Nephron (organoid): Measurements from ENCODE around the gene IPO4.

ENCODE experiments used
- H3K27ac Mint-ChIP-seq, 3 experiments: 2 replicates each; pipeline ENCODE4 v1.8.0; 2020; ENCODE audit warnings: mixed read lengths in 3 of 3, mild to moderate bottlenecking in 2 of 3, moderate library complexity in 1 of 3
- H3K27me3 Mint-ChIP-seq: 2 replicates; pipeline ENCODE4 v1.8.0; 2021; ENCODE audit warnings: low read depth, mild to moderate bottlenecking, moderate library complexity, mixed read lengths
- H3K36me3 Mint-ChIP-seq: 2 replicates; pipeline ENCODE4 v1.8.0; 2020; ENCODE audit warnings: low read depth, mixed read lengths
- H3K4me1 Mint-ChIP-seq: 2 replicates; pipeline ENCODE4 v1.8.0; 2020; ENCODE audit warnings: mixed read lengths
- H3K4me3 Mint-ChIP-seq, 3 experiments: 2 replicates each; pipeline ENCODE4 v1.8.0; 2020; ENCODE audit warnings: mild to moderate bottlenecking in 3 of 3, mixed read lengths in 3 of 3, moderate library complexity in 2 of 3
- H3K9me3 Mint-ChIP-seq: 2 replicates; pipeline ENCODE4 v1.8.0; 2020; ENCODE audit warnings: mixed read lengths
- TF ChIP-seq, protein P1 (sequence below), 3 experiments: fragments of 200-600 bp; sonication (generic); IDR thresholded peaks; one replicate each; pipeline ENCODE4 v1.5.0; 2021; ENCODE audit warnings: antibody characterized with exemption in 3 of 3; ENCODE audit not compliant: unreplicated experiment in 3 of 3

Gene IPO4

DNA sequence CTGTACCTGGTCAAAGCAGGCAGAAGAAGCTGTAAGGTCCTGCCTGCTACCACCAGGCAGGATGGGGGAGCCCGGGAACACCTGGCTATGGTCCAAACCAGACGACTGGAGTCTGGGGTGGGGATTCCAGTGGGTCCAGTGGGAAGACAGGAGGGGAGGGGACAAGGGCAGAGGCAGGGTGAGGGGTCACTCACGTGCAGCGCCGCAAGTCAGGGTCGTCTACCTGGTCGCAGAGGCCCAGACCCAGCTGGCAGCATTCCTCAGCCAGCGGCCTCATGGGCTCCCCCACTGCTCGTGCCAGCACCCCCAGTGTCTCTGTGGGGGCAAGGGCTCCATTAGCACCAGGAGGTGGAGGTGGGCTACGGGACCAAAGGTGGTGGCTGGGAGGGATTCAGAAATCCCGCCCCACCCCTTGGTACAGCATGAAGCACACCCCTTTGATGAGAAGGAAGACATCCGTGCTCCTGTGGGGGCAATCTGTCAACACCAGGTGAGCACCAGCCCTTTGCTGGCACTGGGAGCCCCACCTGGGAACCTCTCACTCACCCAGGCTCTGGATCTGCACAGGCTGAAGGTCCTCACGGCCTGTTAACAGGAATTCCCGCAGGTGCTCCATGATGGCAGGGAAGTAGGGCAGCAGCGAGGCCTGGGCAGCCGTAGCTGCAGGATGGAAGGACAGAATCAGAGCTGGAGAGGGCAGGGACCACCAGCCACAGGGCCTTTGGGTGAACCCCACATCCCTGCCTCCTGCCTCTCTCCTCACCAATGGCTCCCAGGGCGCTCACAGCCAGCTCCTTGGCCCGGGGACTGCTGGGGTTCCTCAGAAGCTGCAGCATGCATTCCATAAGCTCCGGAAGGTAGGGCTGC lies 4.3 kb downstream of the IPO4 start:
- peaks cover 27% of the 10 kb centered on the region for H3K4me1 Mint-ChIP-seq
- H3K27ac Mint-ChIP-seq: no peak overlapping the region

GRCh38 chr14:24183014-24183481 lies 5.6 kb downstream of the IPO4 start:
- Mint-ChIP-seq H3K4me1 (peaks cover 21% of the 10 kb centered on the region), H3K36me3 (peaks cover 35% of the 10 kb centered on the region), H3K9me3 (no peaks in the 10 kb centered on the region), H3K27me3 (no peaks in the 10 kb centered on the region), H3K4me3 (no peak overlapping the region), H3K27ac (no peak overlapping the region)
- TF ChIP-seq, protein P1, sequence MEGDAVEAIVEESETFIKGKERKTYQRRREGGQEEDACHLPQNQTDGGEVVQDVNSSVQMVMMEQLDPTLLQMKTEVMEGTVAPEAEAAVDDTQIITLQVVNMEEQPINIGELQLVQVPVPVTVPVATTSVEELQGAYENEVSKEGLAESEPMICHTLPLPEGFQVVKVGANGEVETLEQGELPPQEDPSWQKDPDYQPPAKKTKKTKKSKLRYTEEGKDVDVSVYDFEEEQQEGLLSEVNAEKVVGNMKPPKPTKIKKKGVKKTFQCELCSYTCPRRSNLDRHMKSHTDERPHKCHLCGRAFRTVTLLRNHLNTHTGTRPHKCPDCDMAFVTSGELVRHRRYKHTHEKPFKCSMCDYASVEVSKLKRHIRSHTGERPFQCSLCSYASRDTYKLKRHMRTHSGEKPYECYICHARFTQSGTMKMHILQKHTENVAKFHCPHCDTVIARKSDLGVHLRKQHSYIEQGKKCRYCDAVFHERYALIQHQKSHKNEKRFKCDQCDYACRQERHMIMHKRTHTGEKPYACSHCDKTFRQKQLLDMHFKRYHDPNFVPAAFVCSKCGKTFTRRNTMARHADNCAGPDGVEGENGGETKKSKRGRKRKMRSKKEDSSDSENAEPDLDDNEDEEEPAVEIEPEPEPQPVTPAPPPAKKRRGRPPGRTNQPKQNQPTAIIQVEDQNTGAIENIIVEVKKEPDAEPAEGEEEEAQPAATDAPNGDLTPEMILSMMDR (IDR thresholded peaks at IDR 0.05; ENCODE audit: unreplicated experiment in 3 of 3): no peak

More for the DNA sequence above, 4.3 kb downstream of the IPO4 start:
- peaks cover 34% of the 10 kb centered on the region for H3K36me3 Mint-ChIP-seq
- no peaks in the 10 kb centered on the region for H3K27me3 Mint-ChIP-seq
- peak overlapping the region in 1 of 3 experiments; percentile 40 for H3K4me3 Mint-ChIP-seq
- no peaks in the 10 kb centered on the region for H3K9me3 Mint-ChIP-seq
- TF ChIP-seq, protein P1 (IDR thresholded peaks at IDR 0.05; ENCODE audit: unreplicated experiment in 3 of 3): no peak

DNA sequence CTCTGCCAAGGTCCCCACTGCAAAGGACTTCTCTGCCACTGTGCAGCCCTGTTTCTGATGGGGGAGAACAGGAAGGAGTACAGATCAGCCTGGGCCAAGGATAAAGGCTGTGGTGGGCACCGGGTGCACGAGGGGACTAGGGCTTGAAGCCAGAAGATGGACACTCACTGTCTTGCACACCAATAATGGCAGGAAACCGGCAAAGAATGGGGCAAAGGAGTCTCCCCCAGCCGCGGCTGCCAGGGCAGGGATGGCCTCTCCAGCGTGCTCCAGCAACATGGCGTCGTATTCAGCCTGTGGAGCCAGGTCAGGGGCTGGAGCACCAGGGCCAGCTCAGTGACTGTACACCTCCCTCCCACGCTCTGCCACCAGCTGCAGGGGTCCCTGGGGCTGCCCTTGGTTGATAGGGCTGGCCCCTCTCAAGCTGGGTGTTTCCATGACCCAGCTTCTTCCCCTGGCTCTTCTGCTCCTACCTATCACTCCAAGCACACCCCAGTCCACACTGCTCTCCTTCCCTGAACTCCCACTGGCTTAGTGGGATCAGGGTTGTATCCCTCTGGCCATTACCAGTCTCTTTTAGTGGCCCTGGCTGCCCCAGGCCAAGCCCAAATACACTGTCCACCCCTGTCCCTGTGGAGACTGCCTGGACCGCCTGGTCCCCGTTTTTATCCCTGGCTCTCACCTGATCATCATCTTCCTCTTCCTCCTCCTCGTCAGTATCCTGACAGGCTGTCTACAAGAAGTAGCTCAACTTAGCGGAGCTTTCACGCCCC lies 6.3 kb downstream of the IPO4 start:
- Mint-ChIP-seq H3K4me3 (no peak overlapping the region), H3K27me3 (no peaks in the 10 kb centered on the region), H3K4me1 (peaks cover 13% of the 10 kb centered on the region), H3K27ac (peak overlapping the region in 1 of 3 experiments; percentile 63), H3K36me3 (peaks cover 35% of the 10 kb centered on the region), H3K9me3 (no peaks in the 10 kb centered on the region)
- TF ChIP-seq, protein P1 (IDR thresholded peaks at IDR 0.05; ENCODE audit: unreplicated experiment in 3 of 3): no peak

DNA sequence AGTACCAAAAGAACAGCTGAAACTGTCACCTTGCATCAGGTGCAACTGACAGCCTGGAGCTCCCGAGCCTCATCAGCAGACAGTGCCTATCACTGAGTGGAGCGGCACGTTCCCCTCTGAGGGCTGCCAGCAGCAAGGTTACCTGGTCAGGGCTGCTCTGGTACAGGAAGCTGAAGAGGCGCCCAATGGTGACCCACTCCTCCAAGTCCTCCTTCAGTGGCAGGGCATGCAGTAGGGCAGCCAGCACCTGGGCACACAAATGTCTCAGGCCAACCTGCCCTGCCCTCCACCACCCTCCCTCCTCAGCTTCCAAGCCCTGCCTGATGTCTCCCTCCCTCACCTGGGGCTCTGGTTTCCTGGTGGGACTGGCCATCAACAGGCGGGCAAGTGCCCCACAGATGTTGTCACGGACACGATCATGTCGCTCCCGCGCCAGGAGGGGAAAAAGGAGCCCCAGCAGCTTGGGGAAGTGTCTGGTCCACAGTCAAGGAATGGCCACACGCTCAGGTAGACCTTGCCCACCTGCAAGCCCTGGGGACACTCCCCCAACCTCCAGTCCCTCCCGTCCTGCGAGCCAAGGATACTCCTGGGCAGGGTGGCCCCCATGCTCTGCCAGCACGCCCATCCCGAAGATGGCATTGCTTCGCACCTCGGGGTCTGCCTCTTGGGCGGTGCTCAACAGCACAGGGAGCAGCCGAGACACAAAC lies 7.1 kb downstream of the IPO4 start:
- H3K27ac Mint-ChIP-seq: peak overlapping the region in 1 of 3 experiments; percentile 98
- no peak overlapping the region for H3K4me3 Mint-ChIP-seq
- TF ChIP-seq, protein P1 (IDR thresholded peaks at IDR 0.05; ENCODE audit: unreplicated experiment in 3 of 3): no peak
- no peaks in the 10 kb centered on the region for H3K9me3 Mint-ChIP-seq
- peaks cover 39% of the 10 kb centered on the region for H3K36me3 Mint-ChIP-seq
- no peaks in the 10 kb centered on the region for H3K27me3 Mint-ChIP-seq
- peaks cover 10% of the 10 kb centered on the region for H3K4me1 Mint-ChIP-seq

- Mint-ChIP-seq H3K4me1 (peaks cover 10% of the 10 kb centered on the region), H3K9me3 (no peaks in the 10 kb centered on the region), H3K27ac (peak overlapping the region; percentile 97 to 98 (median 97)), H3K36me3 (peaks cover 41% of the 10 kb centered on the region), H3K4me3 (peak overlapping the region in 1 of 3 experiments; percentile 11), H3K27me3 (no peaks in the 10 kb centered on the region)
- TF ChIP-seq, protein P1 (IDR thresholded peaks at IDR 0.05; ENCODE audit: unreplicated experiment in 3 of 3): no peak
Measured at GRCh38 chr14:24179961-24180796, 8.4 kb downstream of the IPO4 start.
